Activated T-helper 9 cell treated with anti-CD3 and anti-CD28 coated beads, Interleukin-2, amount 50 U/mL, for 16 hours (primary cell): Measurements from ENCODE around the gene RAG1.

Experiments
- DNase-seq: peaks from one replicate; pipeline ENCODE4 v3.0.0-alpha.2; 2020; ENCODE audit warnings: low read depth

RAG1 gene

DNA sequence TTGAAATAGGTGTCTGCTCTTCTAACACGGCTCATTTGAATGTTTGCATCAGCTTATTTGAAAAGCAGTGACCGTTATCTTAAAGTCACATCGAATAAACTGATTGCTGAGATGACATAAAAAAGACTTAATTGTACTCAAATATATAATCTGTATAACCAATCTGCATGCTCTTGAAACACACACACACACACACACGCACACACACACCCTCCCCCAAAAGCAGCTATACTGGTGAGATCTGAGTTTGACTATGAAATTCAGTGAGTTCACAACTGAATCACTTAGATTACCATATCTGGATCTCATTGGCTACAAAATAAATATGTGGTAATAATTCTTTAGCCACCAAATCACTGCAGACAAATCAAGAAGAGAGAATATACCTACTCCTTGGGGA is 22.7 kb downstream of the RAG1 start:
- DNase-seq = no peak

DNA sequence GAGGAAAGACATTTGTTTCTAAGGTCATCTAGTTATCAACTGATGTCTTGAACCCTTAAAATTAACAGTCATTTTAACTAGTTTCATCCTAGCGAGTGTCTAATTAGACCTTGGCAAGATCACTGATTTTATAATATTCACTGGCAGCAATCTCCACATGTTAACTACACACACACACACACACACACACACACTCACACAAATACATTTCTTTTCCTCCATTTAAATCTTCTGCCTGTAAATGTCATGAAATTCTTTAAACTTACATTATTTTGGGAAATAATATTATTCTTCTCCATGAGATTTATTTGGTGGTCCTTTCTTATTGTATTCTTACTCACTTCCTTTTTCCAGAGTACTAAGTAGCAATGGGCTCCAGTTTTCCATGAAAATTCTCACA is 23.6 kb downstream of the RAG1 start:
- no peak for DNase-seq

DNA sequence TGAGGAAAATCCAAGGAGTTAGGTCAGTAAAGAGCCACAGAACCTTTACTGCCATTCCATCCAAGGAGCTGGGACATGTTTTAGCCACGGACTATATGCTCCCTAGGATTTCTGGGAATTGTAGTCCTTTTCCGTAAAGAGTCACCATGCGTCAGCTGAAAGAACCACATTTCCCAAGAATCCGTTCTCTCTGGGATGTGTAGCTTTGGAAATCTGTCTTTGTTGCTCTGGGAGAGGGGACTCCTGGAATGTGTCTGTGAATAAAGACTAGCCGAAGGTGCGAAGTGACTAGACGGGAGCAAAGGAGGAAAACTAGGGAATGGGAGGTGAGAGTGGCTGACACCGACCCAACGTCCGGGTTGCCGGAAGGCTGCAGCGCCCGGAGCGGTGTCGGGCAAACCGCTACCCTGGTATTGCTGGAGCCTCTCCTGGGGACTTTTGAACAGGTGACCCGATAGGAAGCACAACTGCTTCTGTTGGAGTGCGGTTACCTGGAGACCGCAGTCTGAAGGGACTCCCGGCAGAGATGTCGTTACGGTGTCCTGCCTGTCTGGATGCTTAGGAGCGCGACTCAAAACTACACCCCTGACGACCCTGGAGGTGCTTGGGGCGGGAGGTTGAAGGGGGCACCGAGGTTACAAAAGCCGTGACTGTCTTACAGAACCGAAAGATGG is 26.6 kb downstream of the RAG1 start, which contains the start of gene IFTAP:
Gene IFTAP (plus strand): TSS at position 187 of the 674 bp plus-strand sequence. CDS start 15,602 bp downstream, outside the sequence.
- peak; percentile 1 for DNase-seq

DNA sequence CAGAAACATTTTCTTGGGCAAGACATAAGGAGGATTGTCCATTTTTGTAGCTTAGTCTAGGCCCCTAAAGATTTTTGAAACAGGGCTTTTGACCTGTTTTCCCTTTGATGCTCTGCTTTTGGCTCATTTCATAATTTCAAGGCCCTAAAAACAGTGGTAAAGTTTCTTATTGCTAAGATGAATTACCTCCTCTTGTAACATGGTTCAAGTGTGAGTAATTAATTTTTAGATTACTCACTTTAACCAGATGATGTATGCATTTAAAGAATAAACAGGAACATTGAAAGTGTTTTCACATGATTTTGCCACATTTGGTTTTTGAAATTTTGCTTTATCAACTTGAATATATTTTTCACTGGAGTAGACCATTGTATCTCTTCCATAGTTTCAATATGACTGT is 29.1 kb downstream of the RAG1 start:
- no peak for DNase-seq

DNA sequence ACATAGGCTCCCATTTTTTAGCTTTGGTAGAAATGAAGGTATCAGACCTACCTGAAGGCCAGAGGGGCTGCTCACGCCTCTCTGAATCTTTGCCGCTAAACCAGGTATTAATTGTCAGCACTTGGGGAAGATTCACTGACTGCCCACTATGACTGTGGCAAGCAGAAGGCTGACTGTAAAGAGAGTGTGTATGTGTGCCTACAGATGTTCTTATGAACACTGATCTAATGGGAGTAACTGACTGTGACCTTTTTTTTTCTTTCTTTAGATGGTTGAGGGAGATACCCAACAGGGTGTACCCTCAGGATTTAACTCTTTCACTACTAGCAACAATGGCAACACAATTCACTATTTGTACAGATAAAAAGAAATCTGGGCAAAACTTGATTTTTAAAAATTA is 30.2 kb downstream of the RAG1 start, which contains the start of gene RAG2:
Gene RAG2 (minus strand): TSS at position 186 of the 400 bp plus-strand sequence. CDS start 4,068 bp downstream, outside the sequence.
- DNase-seq = no peak

DNA sequence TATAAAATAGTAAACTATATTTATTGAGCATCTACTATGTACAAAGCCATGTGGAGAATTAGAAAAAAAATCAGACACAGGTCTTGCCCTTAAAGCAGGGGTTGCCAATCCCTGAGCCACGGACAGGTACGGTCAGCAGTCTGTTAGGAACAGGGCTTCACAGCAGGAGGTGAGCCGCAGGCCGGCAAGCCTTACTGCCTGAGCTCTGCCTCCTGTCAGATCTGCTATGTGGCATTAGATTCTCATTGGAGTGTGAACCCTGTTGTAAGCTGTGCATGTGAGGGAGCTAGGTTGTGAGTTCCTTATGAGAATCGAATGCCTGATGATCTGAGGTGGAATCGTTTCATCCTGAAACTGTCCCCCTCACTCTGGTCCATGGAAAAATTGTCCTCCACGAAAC is 32.4 kb downstream of the RAG1 start:
- DNase-seq = no peak

DNA sequence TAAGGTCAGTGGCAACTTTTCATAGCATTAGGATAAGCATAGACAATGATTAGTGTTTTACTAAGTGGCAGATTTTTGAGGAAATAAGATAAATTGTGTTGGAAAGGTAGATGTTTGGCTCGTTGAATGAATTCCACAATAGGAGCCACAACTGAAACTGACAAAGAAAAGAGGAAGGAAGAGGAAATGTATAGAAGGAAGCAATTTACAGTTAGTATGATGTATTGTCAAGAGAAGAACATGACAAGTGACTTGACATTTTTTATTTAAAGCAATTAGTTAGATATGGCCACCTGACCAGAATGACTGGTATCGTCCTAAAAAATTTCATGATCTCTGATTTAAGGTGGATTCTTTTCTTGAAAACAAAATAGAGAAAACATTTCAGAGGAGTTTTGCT is 33.3 kb downstream of the RAG1 start:
- DNase-seq = no peak

DNA sequence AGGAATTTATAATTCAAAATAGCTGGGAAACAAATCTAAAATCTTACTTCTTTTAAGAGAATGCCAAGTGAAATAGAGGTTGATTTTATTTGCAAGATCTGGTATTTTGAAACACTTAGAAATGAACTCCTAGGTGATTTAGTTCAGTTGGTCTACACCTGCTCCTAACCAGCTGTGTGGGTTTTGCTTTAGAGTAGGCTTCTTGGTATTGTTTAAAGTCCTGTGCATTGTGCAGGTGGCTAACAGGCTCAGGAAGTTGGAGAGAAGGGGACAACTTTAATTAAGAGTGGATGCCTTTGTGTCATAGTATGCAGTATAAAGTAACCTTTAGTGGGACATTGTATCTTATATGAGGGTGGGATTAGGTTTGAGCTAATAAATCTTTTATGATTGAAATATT is 34.3 kb downstream of the RAG1 start:
- DNase-seq = no peak

DNA sequence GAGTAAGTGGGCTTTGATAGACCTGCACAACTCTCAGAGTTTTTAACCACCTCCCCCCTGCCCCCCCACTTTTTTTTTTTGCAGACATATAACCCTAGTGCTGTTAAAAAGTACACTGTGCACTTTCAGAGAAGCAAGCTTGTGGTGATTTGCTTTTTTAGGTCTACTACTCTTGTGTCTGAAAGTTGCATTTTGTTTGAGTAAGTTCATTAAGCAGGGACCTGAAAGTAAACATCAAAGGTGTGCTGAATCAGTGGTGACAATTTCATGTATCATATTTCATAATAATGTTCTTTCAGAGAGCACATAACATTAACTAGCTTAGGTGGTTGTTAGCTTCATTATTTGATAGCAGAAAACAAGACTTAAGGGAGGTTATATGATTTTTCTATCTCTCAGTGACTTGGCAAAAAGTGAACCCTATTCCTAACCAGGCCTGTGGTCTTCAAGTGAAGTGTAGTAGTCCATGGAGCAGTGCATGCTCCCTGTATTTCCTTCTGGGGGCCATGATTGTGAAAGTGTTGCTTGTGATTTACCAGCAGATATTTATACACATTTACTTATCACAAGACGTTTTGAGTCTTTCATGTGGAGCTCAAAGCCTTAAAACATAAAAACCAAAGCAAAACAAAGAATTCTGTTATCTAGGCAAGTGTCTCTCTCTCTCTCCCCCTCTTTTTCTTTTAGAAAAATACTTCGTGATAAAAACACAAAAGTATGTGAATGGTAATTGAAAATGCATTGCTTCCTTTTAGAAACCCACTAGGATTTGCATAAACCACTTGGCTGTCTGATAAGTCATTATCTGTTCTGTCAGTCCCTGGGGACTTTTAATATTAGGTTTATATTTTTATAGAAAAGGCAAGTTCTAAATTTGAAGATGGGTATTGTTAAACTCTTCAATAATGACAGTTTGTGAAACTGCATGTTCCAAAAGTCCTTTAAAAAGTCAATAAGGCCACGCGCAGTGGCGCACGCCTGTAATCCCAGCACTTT is 37.7 kb downstream of the RAG1 start:
- no peak for DNase-seq

DNA sequence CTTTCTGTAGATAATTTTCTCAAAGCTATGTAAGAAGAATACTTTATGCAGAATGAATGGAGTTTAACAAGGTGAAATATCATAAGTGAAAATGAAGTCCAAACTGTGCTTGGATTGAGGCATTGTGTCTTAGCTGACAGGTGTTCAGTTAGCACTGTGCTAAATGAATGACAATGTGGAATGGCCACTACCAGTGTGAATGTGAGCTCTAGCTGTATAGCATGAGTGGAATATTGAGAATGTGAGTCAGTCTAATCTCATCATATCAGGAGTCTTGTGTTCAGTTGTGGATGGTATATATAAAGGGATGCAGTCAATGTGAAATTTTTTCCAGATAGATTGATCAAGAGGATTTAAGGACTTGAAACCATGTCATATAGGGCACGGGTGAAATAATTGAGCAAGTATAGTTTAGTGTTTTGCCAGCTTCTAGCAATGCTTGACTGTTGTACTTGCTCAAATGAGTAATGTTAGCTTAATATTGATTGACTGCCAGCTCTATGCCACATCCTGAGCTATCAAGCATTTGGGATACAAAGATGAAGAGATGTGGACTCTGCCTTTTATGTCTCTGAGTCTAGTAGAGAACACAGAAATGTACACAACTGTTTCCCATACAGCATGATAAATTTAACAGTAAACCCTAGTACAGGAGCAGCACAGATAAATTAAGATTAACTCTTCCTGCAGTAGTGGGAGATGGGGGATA is 40.8 kb downstream of the RAG1 start:
- no peak for DNase-seq

DNA sequence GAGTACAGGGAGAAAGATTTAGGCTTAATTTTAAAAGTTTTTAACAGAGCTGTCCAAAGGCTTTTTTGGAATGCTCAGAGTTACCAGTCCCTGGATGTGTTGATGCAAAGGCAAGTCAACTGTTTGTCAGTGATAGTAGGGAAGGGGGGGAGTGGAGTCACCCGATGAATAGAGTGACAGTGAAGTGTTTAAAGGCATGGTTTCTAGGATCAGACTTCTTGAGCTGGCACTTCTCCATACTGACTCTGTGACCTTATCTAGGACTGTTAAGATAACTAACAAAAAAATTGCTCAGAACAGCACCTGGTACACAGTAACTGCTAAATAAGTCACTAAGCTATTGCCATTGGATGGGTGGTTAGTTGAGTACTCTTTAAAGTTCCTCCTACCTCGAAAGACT is 41.6 kb downstream of the RAG1 start:
- no peak for DNase-seq

DNA sequence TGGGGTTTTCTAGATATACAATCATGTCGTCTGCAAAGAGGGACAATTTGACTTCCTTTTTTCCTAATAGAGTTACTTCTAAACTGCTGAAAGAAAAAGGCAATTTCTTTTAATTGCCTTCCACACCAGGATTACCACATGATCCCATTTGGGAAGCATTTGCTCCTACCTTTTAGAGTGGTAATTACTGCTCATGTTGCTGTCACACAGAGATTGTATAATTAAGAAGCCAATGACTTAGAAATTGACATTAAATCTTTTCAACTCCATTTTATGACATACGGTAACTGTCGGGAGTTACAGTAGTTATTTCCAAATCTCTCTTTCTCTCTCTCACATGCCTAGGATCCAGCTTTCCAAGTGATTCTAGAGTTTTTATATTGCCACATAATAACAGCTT is 48.0 kb downstream of the RAG1 start:
- DNase-seq = no peak

DNA sequence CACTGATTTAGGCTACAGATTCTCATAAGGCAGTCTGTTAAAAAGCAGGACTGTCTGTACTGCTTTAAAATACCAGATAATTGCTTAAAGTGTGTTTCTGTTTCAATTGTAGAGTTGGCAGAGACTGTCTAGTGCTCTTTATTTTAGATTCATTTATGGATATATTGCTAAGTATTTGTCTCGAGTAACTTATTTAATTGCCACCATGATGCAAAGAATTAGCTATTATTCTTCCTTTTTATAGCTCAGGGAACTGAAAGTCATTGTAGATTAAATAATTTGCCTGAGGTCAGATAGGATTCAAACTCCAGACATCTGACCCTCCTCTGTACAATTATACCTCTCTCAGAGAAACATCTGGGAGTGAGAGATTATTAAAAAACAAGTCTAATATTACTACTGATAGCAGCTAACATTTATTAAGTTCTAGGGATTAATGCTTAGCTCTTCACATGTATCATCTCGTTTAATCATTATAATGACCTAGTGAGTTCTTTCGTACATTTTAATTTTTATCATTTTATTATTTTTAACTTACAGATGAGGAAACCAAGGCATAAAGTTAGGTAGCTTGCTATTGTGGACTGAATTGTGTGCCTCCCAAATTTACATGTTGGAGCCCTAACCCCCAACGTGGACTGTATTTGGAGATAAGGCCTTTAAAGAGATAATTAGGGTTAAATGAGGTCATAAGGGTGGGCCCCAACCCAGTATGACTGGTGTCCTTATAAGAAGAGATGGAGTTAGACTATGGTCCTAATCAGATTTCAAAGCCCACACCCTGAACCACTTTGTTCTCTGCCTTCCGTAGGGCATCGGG is 49.9 kb downstream of the RAG1 start:
- no peak for DNase-seq

DNA sequence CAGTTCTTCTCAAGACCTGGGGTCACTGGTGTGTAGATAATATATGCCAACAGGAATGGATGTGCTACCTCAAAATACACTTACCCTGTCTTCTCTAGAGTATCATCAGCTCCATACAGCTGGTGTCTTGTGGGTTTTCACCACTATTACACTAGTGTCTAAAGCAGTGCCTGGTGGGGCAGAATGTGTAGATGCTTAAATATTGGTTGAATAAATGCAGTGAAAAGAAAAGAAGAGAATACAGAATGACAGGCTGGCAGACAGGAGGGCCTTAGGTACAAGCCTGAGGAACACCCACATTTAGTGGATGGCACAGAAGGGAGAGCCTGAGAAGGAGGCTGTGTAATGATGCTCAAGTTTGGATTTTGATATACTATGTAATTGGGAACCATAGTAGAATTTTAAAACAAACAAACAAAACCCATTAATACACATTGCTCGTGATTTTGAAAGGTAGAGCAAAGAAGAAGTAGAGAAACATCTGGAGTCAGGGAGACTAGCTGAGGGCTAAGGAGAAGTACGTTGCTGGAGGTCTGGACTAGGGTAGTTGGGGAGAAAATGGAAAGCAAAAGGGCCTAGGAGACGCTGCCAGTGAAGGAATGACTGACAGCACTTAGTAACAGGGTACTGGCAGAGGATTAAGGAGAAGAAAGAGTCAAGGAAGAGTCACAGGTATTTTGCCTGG is 50.7 kb downstream of the RAG1 start:
- no peak for DNase-seq

DNA sequence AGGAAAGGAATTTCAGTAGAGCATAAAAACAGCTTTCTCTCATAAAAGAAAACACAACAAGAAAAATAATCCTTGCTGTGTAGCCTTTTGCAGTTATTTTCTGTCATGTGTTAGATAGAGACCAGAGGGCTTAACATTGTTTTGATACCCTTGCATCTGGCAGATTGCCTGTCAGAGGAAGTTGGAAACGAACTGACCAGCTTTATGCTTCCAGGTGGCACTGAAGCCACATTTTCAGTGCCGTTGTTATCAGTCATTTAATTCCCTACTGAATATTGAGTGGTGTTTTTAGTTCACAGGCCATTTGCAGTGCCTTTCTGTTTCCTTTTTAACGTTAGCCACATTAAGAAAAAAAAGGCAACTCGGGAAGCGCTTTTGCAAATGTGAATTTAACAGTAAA is 51.7 kb downstream of the RAG1 start:
- no peak for DNase-seq

DNA sequence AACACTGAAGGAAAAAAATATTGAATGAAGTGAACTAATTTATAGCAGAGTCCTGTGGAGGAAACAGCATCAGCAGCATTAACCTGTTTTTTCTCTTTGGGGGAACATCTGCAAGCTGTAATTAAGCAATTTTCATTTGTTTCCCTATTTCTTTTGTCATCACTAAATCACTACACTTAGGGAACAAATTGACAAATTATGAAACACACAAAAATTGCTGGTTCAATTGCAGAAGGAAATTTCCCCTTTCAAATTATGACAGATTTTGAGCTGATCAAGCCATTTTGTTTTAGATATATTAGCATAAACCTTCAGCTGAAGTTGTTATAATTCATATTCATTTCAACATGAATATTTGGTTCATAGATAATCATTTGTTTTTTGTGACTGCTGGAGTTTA is 52.4 kb downstream of the RAG1 start:
- no peak for DNase-seq

DNA sequence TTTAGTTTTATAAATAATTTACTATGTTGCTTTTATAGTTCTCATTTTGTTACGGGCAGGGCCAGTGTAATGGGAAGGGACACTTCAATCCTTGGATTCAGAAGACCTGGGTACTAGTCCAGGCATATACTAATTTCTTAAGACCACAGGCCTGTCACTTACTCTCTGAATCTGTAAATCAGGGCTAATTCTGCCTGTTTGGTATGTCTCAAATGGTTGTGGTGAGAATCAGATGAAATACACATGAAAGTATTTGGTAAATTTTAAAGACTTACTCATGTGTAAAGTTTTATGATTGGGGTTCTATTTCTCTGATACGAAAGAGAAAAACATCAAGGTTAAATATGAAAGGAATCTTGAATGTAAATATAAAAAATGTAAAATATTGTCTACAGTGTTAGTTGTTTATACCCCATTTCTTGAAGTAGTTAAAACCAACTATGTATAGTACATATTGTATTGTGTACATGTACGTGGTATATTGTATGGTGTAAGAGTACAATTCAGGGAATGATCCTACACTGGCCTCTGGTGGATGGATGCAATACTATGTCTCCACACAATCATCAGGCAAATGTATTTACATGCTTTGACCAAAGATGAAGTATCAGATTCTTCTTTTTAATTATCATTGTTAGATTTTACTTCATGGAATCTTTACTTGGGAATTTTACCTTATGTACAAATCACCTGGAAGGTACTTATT is 54.8 kb downstream of the RAG1 start:
- no peak for DNase-seq

DNA sequence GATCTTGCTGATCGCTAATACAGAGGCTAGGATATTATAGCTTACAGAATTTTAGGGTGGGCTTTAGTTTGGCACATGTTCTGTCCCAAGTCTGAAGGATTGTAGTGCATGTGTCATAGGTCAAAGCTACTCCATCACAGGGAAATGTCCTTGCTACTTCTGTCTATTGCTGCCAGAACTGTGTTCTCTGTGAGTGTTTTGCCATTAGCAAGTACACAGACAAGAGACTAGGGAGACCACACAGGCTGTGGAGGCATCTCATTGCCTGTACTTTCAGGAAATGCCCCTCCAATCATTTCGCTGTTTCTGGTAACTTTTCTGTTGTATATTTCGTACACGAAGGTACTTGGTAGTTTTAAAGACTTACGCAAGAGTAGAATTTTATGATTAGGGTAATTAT is 55.7 kb downstream of the RAG1 start:
- DNase-seq = no peak

DNA sequence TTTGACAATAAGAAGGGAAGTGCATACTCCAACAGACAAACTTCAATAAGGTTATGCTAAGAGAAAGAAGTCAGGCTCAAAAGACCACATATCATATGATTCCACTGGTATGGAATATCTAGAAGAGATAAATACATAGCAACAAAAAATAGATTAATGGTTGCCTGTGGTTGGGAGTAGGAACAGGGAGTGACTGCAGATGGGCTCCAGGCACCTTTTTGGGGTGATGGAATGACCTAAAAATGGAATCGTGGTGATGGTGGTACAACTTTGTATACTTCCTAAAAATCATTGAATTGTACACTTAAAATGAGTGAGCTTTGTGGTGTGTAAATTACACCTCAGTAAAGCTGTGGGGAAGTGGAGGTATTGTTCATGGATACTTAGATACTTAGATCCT is 59.2 kb downstream of the RAG1 start:
- DNase-seq = no peak

DNA sequence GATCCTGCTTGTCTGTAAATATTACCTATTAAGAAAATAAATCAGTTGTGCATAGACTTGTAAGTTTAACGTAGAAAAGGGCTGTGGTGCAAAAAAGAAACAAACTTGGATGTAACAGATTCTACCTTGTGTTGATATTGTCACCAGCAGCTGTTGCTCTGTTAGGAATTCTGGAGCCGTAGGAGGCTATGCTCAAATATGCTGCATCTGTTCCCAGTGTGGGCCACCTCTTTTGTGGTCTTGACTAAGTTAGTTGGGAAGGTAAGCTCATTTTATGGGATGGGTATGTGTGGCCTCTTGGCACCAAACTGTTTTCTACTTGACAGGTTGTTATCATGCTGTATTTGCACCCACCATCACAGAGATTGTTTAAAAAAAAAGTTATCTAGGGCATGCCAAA is 59.7 kb downstream of the RAG1 start:
- no peak for DNase-seq
